ENCODE measurements around the gene AP1G2. TPM values are rescaled to one million over a fixed set of nuclear protein-coding genes. Genes with fewer than 3 reads are reported as not detected.
A peak's percentile ranks its signal among the peaks of the same experiment; 100 is the strongest.

AP1G2 gene
- total and polyA plus RNA-seq, 2 of the 13 experiments (the other 11 are each of a cell fraction or from before 2014, with no cell fraction given), result 96.9 to 611 TPM

- no peak for TF ChIP-seq ZBTB7A (CRISPR knock-in tag; IDR thresholded peaks at IDR 0.05)
- no peak for TF ChIP-seq RCOR2 (CRISPR knock-in tag; IDR thresholded peaks at IDR 0.05)
- no peak for TF ChIP-seq ZC3H13 (CRISPR knock-in tag; IDR thresholded peaks at IDR 0.05)
- TF ChIP-seq ZFP62 (CRISPR knock-in tag; IDR thresholded peaks at IDR 0.05), result no peak
- TF ChIP-seq SRY (CRISPR knock-in tag; IDR thresholded peaks at IDR 0.05), result no peak
- no peak for TF ChIP-seq GTF2F1 (IDR thresholded peaks at IDR 0.05; ENCODE audit: low read length)
- TF ChIP-seq ZNF670 (CRISPR knock-in tag; IDR thresholded peaks at IDR 0.05; ENCODE audit: borderline replicate concordance), result no peak
- TF ChIP-seq SUZ12 (IDR thresholded peaks at IDR 0.05; ENCODE audit: low read depth, low read length), result no peak
- peak; percentile 29; the same call in 1 of the 2 replicates for TF ChIP-seq HNF4A (CRISPR knock-in tag; IDR thresholded peaks at IDR 0.05)
- TF ChIP-seq E2F1 (CRISPR knock-in tag; IDR thresholded peaks at IDR 0.05), result no peak
- no peak for TF ChIP-seq MIER3 (CRISPR knock-in tag; IDR thresholded peaks at IDR 0.05; ENCODE audit: borderline replicate concordance)
- no peak for TF ChIP-seq ATF7-NPFF (CRISPR knock-in tag; IDR thresholded peaks at IDR 0.05; ENCODE audit: low read depth)
- TF ChIP-seq PHF5A (CRISPR knock-in tag; IDR thresholded peaks at IDR 0.05; ENCODE audit: low read depth, unreplicated experiment), result no peak
- TF ChIP-seq ZNF441 (CRISPR knock-in tag; IDR thresholded peaks at IDR 0.05; ENCODE audit: borderline replicate concordance), result no peak; the same call in 1 of the 2 replicates
- no peak for TF ChIP-seq SNAI1 (CRISPR knock-in tag; IDR thresholded peaks at IDR 0.05; ENCODE audit: borderline replicate concordance)
- TF ChIP-seq TCF7L2 (IDR thresholded peaks at IDR 0.05; ENCODE audit: low read depth, low read length), result no peak
- TF ChIP-seq FOXC1 (CRISPR knock-in tag; IDR thresholded peaks at IDR 0.05; ENCODE audit: borderline replicate concordance), result no peak
- no peak for TF ChIP-seq KMT2B (CRISPR knock-in tag; IDR thresholded peaks at IDR 0.05)
- peak; percentile 11; the same call in 1 of the 2 replicates for TF ChIP-seq MED1 (CRISPR knock-in tag; IDR thresholded peaks at IDR 0.05)
- no peak for TF ChIP-seq RFX3 (CRISPR knock-in tag; IDR thresholded peaks at IDR 0.05)
- TF ChIP-seq HOXA9 (CRISPR knock-in tag; IDR thresholded peaks at IDR 0.05; ENCODE audit: borderline replicate concordance), result no peak
- 0 out of 2 replicates have a peak, but pooled peaks have one; percentile 19 for TF ChIP-seq HOXA3 (CRISPR knock-in tag; IDR thresholded peaks at IDR 0.05)
- TF ChIP-seq TFDP1 (CRISPR knock-in tag; IDR thresholded peaks at IDR 0.05; ENCODE audit: borderline replicate concordance), result 0 out of 2 replicates have a peak, but pooled peaks have one; percentile 5
- TF ChIP-seq PPARG (CRISPR knock-in tag; conservative IDR thresholded peaks at IDR 0.05), result no peak
- TF ChIP-seq ZNF543 (CRISPR knock-in tag; IDR thresholded peaks at IDR 0.05), result no peak
- no peak for TF ChIP-seq ZNF160 (CRISPR knock-in tag; IDR thresholded peaks at IDR 0.05)
- TF ChIP-seq HNRNPLL (IDR thresholded peaks at IDR 0.05; ENCODE audit: low read depth, low read length, poor library complexity, severe bottlenecking), result no peak
- no peak for TF ChIP-seq GATAD1 (CRISPR knock-in tag; IDR thresholded peaks at IDR 0.05)
- TF ChIP-seq SP5 (CRISPR knock-in tag; IDR thresholded peaks at IDR 0.05; ENCODE audit: borderline replicate concordance, low read depth), result no peak
- TF ChIP-seq ZSCAN31 (CRISPR knock-in tag; IDR thresholded peaks at IDR 0.05; ENCODE audit: low read depth), result no peak
- no peak for TF ChIP-seq ZNF44 (CRISPR knock-in tag; IDR thresholded peaks at IDR 0.05)
- no peak for TF ChIP-seq CCAR2 (optimal IDR thresholded peaks at IDR 0.05; ENCODE audit: low read depth, low read length)
- no peak for TF ChIP-seq NR3C1 (CRISPR knock-in tag; IDR thresholded peaks at IDR 0.05)
- TF ChIP-seq ZNF547 (CRISPR knock-in tag; IDR thresholded peaks at IDR 0.05), result 0 out of 2 replicates have a peak, but pooled peaks have one; percentile 2
- no peak for TF ChIP-seq ZNF501 (CRISPR knock-in tag; IDR thresholded peaks at IDR 0.05)
These were observed 22.6 kb upstream of the AP1G2 start (continued) for GRCh38 chr14:23590198-23590597.
